Aorta (tissue), 5 donors: Measurements from ENCODE around the gene PEX11G. TPM values are rescaled to one million over a fixed set of nuclear protein-coding genes. Genes with fewer than 3 reads are reported as not detected.
"Not testable (repeated sequence)": the region's sequence is repeated elsewhere in the genome, so short reads cannot be mapped to it uniquely, and the experiment has no call there.

Experiments
- ATAC-seq: fragments of 200-7000 bp; cut with Tn5 transposase; one replicate; pipeline ENCODE4 v1.9.1; 2022; ENCODE audit warnings: moderate library complexity; ENCODE audit not compliant: low FRiP score
- DNase-seq, 2 donors: peaks; one replicate each; pipeline ENCODE4 v3.0.0-alpha.2; 2020
- H3K27ac ChIP-seq, 2 donors: one replicate each; pipeline ENCODE4 v1.5.1; 2013; ENCODE audit warnings: low read length in 2 of 2, mild to moderate bottlenecking in 2 of 2, moderate library complexity in 2 of 2, control low read depth in 1 of 2, inconsistent platforms in 1 of 2, low read depth in 1 of 2
- H3K27me3 ChIP-seq, 2 donors: one replicate each; pipeline ENCODE4 v1.6.1; 2013; ENCODE audit warnings: control low read depth in 1 of 2, low read length in 1 of 2, mild to moderate bottlenecking in 1 of 2, moderate library complexity in 1 of 2; ENCODE audit not compliant: insufficient read depth in 2 of 2, control insufficient read depth in 1 of 2
- H3K36me3 ChIP-seq, 2 donors: one replicate each; pipeline ENCODE4 v1.6.1; 2013; ENCODE audit warnings: control low read depth in 1 of 2, low read length in 1 of 2, mild to moderate bottlenecking in 1 of 2; ENCODE audit not compliant: insufficient read depth in 2 of 2, control insufficient read depth in 1 of 2
- H3K4me1 ChIP-seq, 2 donors: one replicate each; pipeline ENCODE4 v1.6.1; 2013; ENCODE audit warnings: low read length in 2 of 2, control low read depth in 1 of 2, mild to moderate bottlenecking in 1 of 2, moderate library complexity in 1 of 2; ENCODE audit not compliant: insufficient read depth in 2 of 2, control insufficient read depth in 1 of 2
- H3K4me3 ChIP-seq, 2 donors: one replicate each; pipeline ENCODE4 v1.5.1; 2013; ENCODE audit warnings: low read length in 2 of 2, control low read depth in 1 of 2, mild to moderate bottlenecking in 1 of 2
- H3K9me3 ChIP-seq: one replicate; pipeline ENCODE4 v1.6.1; 2013; ENCODE audit warnings: mild to moderate bottlenecking, low read length; ENCODE audit not compliant: control insufficient read depth
- WGBS, 2 donors: extraction: QIAGEN DNeasy Blood & Tissue Kit; methylation state at CpG; one replicate each; pipeline ENCODE4 v1.1.7; 2013; 5-methylcytosine and 5-hydroxymethylcytosine counted together
- intact Hi-C, 2 donors: fragments of 100-400 bp; cut with DNase I; formaldehyde crosslinking; loops; one replicate each; pipeline versions ENCODE4 v1.14.2 to v1.15.0; 2022
- polyA plus RNA-seq, 2 donors: library from polyadenylated mRNA; stranded (reverse); fragments of 200-250 nt; gene quantifications; one replicate each; pipeline ENCODE4 v1.2.3, GENCODE V29; 2013
- total RNA-seq, 2 donors: library from RNA; stranded (reverse); fragmentation: NEBNext Ultra II Directional; extraction: Animal tissue kit (Norgen Biotek cat#: 25700); gene quantifications; one replicate each; pipeline ENCODE4 v1.2.1, GENCODE V29; 2021
- donor health status: healthy with polysubstance abuse.
- donor health status: Bipolar disorder and iron deficiency.
- donor health status: DM: no; HTN: no; CAD: no.
- donor health status: DM: no; HTN: no; CAD: no.
- donor health status: DM: yes; HTN: yes; CAD: no.

The PEX11G gene
- total and polyA plus RNA-seq, 4 donors: 1.9 to 5.3 (median 3.0) TPM

DNA sequence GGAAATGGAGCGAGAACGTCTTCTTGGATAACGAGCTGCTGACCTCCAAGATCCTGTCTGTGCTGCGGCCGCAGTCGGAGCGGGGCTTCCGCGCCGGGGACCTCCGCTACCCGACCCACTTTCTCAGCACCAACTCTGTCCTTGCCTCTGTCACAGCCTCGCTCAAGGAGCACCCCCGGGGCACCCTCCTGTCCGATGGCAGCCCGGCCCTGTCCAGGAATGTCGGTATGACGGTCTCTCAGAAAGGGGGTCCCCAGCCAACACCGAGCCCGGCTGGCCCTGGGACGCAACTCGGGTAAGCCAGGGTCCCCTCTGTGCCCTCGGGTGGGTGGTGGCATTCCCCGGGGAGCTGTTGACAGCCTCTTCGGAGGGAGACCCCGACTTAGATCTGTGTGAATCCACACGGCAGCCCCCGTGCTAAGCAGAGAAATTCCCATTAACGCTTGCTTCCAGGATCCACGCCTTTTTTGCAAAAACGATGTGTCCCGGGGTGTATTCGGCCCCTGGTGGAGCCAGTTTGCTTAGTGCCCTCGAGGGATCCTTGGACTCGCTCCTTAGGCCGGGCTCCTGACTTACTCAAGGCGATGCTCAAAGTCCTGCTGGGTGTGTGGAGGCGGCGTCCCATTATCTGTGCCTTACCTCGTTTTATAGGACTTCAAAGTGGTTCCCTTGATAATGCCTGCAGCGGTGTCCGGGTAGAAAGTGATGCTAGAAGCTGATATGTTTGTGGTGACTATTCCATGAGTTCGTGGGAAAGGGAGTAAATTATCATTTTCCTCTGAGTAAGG lies 48.5 kb downstream of the PEX11G start:
- intact Hi-C loops: no loop called here
- ATAC-seq (no peak), DNase-seq (no peak)

DNA sequence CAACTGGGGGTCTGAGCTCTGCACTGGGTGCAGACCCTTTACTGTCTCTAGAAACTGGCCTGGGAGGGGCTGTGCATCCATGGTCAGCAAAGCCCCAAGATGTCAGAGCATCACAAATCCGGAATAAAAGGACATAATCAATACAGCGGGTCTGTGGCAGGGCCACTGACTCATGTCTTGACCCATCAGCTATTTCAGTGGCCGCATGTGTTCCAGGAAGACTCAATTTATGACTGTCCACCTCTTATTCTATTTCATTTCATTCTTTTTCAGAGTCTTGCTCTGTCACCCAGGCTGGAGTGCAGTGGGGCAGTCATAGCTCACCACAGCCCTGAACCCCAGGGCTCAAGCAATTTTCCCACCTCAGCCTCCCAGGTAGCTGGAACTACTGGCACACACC lies 53.2 kb downstream of the PEX11G start:
- H3K36me3 ChIP-seq: no peaks in the 10 kb centered on the region
- no peaks in the 10 kb centered on the region for H3K4me1 ChIP-seq
- H3K27ac ChIP-seq: no peak overlapping the region
- intact Hi-C loops: no loop called here
- ATAC-seq: no peak
- H3K4me3 ChIP-seq: no peak overlapping the region
- no peaks in the 10 kb centered on the region for H3K9me3 ChIP-seq
- H3K27me3 ChIP-seq: no peaks in the 10 kb centered on the region
- 94 to 95% methylated on average over 3 of the region's 3 CpGs for WGBS, 2 donors
- no peak for DNase-seq

More for the DNA sequence above, 48.5 kb downstream of the PEX11G start:
- Histone ChIP-seq H3K27me3 (no peaks in the 10 kb centered on the region), H3K9me3 (no peaks in the 10 kb centered on the region), H3K36me3 (peaks cover 0 to 8% of the 10 kb centered on the region in 2 donors), H3K4me1 (no peaks in the 10 kb centered on the region), H3K4me3 (no peak overlapping the region), H3K27ac (no peak overlapping the region)
- WGBS, 2 donors: 91 to 93% methylated on average over 43 of the region's 43 CpGs

DNA sequence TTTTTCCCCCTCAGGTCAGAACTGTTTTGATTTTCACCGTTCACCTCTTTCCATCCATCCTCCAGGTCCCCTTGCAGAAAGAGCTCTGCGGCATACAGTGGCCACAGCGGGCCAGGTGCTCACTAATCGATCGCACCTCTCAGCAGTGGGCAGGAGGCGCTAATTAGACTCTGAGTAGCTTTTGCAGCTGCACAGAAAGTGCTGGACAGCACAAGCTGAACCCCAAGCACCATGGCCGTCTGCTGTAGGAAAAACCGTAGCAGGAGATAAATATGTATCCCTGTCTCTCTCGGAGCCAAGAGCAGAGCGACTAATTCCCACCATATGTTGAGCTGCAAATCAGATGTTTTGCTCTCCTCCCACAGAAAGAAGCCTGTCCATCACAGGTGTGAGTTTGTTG lies 54.4 kb downstream of the PEX11G start:
- DNase-seq (no peak), ATAC-seq (no peak)
- Histone ChIP-seq H3K9me3 (no peaks in the 10 kb centered on the region), H3K4me1 (no peaks in the 10 kb centered on the region), H3K4me3 (no peak overlapping the region), H3K36me3 (no peaks in the 10 kb centered on the region), H3K27me3 (no peaks in the 10 kb centered on the region), H3K27ac (no peak overlapping the region)
- intact Hi-C loops: no loop called here
- 84 to 91% methylated on average over 10 of the region's 10 CpGs for WGBS, 2 donors

DNA sequence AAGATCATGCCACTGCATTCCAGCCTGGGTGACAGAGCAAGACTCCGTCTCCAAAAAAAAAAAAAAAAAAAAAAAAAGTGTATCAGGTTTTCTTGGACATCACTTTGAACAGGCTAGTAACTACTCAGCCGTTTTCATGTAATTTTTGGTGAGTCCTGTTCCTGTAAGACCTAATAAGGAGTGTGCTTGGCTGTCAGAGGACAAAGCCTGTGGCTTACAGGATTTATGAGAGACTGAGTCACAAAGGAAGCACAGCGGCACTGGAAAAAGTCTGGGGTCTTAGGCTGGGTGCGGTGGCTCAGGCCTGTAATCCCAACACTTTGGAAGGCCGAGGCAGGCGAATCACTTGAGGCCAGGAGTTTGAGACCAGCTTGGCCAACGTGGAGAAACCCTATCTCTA lies 55.4 kb downstream of the PEX11G start:
- DNase-seq, H3K27ac ChIP-seq, H3K36me3 ChIP-seq, H3K27me3 ChIP-seq, H3K4me3 ChIP-seq, H3K4me1 ChIP-seq, H3K9me3 ChIP-seq, ATAC-seq, intact Hi-C loops: not testable (repeated sequence)
- WGBS, 2 donors: 64 to 70% methylated on average over 7 of the region's 7 CpGs

DNA sequence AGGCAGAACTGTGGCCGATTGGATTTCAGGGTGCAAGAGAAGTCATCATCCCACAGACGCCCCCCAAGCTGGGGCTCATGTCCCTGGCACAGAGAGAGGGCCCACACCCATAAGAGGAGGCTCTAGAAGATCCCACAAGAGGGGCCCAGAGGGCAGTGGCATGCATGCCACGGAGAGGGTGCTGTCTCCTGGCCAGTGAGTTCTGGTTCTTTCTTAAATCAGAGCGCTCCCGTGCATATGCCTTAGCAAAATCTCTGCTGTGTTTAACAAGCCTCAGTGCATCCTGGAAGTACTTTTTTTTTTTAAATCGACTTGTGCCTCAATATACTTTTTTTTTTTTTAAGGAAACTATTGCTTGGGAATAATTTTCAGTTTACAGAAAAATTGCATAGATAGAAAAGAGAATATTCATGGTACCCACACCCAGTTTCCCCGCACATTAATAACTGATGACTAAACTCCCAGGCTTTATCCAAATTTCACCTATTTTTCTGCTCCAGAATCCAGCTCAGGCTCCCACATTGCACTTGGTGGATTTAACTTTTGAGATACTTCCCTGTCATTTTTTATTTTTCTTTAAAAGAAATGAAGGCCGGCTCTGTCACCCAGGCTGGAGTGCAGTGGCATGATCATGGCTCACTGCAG lies 59.1 kb downstream of the PEX11G start:
- DNase-seq (no peak), ATAC-seq (no peak)
- no peaks in the 10 kb centered on the region for H3K9me3 ChIP-seq
- no peaks in the 10 kb centered on the region for H3K4me1 ChIP-seq
- WGBS, 2 donors: 83 to 84% methylated on average over 8 of the region's 8 CpGs
- no peaks in the 10 kb centered on the region for H3K36me3 ChIP-seq
- no peaks in the 10 kb centered on the region for H3K27me3 ChIP-seq
- intact Hi-C loops: no loop called here
- no peak overlapping the region for H3K27ac ChIP-seq
- no peak overlapping the region for H3K4me3 ChIP-seq

DNA sequence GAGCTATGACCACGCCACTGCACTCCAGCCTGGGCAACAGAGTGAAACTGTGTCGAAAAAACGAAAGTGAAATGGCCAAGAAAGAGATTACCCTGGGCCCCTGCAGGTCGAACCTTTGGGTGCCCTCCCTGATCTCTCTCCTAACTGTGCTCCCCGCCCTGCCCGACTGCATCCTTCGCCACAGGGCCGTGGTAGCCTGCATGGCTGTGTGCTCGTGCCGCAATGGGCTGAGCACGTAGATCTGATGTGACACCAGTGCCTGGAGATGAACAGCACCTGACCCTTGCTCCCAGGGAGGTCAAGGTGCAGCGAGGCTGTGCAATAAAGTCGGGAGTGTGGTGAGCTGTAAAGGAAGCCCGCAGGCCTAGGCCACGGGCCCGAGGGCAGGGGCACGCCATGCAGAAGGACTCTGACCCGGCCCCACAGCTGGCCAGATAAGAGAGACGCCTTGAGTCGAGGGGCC lies 60.2 kb downstream of the PEX11G start:
- intact Hi-C loops: no loop called here
- no peak for DNase-seq
- 94 to 95% methylated on average over 20 of the region's 20 CpGs for WGBS, 2 donors
- Histone ChIP-seq H3K9me3 (no peaks in the 10 kb centered on the region), H3K4me3 (no peak overlapping the region), H3K36me3 (no peaks in the 10 kb centered on the region), H3K4me1 (no peaks in the 10 kb centered on the region), H3K27ac (no peak overlapping the region), H3K27me3 (no peaks in the 10 kb centered on the region)
- no peak for ATAC-seq

DNA sequence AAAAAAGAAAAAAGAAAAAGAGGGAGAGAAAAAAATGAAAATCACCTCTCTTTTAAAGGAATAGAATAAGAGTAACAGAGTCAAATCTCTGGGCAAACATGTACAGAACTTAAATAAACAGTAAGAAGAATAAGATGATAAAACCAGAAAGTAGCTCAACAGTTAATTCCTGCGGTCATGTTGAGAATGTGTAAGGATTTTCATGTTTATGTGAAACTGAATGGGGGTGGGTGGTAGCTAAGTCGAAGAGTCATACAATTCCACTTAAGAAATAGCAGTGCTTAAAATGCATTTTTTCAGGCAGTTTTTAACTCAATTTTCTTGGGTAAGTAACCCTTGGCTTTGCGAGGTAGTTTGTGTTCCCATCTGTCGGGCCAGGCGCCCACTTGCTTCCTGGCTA lies 60.9 kb downstream of the PEX11G start:
- DNase-seq: no peak
- no peaks in the 10 kb centered on the region for H3K9me3 ChIP-seq
- WGBS, 2 donors: 79 to 82% methylated on average over 5 of the region's 5 CpGs
- H3K27me3 ChIP-seq: no peaks in the 10 kb centered on the region
- intact Hi-C loops: no loop called here
- ATAC-seq: no peak
- H3K4me1 ChIP-seq: no peaks in the 10 kb centered on the region
- H3K4me3 ChIP-seq: no peak overlapping the region
- H3K27ac ChIP-seq: no peak overlapping the region
- H3K36me3 ChIP-seq: no peaks in the 10 kb centered on the region

DNA sequence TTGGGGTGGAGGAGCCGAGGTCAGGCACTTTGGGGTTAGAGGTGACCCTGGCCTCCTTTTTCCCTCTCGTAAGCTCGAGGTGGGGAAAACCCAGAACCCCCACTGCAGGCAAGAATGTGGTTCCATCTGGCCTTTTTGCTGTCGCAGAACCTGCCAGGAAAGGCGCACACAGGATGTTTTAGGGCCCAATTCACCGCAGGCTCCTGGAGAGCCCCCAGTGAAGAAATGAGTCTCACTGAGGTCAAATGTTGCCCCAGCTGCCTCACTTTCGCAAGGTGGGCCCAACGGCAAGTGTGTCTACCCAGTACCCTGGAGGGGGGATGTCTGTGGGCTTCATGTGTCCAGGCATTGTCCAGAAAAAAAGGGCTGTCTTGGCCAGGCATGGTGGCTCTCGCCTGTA lies 61.8 kb downstream of the PEX11G start:
- intact Hi-C loops: no loop called here
- DNase-seq (no peak), ATAC-seq (no peak)
- H3K4me1 ChIP-seq: no peaks in the 10 kb centered on the region
- WGBS, 2 donors: 84 to 88% methylated on average over 9 of the region's 9 CpGs
- no peak overlapping the region for H3K4me3 ChIP-seq
- H3K27ac ChIP-seq: no peak overlapping the region
- H3K27me3 ChIP-seq: no peaks in the 10 kb centered on the region
- H3K36me3 ChIP-seq: no peaks in the 10 kb centered on the region
- H3K9me3 ChIP-seq: no peaks in the 10 kb centered on the region
